ENCODE results near the gene SNX24.

GRCh38 chr5:122999947-123000563 is 154.6 kb downstream of the SNX24 start:
- TF ChIP-seq YY1 (IDR thresholded peaks at IDR 0.05; ENCODE audit: insufficient read depth, insufficient read length), result no peak
- TF ChIP-seq ZNF274 (IDR thresholded peaks at IDR 0.05; ENCODE audit: low read depth, low read length), result no peak
- TF ChIP-seq SUZ12 (IDR thresholded peaks at IDR 0.05; ENCODE audit: extremely low read depth, insufficient read depth, insufficient read length), result no peak

Measured in NT2/D1 (cell line).